ENCODE data around the gene LIF.

LIF gene

DNA sequence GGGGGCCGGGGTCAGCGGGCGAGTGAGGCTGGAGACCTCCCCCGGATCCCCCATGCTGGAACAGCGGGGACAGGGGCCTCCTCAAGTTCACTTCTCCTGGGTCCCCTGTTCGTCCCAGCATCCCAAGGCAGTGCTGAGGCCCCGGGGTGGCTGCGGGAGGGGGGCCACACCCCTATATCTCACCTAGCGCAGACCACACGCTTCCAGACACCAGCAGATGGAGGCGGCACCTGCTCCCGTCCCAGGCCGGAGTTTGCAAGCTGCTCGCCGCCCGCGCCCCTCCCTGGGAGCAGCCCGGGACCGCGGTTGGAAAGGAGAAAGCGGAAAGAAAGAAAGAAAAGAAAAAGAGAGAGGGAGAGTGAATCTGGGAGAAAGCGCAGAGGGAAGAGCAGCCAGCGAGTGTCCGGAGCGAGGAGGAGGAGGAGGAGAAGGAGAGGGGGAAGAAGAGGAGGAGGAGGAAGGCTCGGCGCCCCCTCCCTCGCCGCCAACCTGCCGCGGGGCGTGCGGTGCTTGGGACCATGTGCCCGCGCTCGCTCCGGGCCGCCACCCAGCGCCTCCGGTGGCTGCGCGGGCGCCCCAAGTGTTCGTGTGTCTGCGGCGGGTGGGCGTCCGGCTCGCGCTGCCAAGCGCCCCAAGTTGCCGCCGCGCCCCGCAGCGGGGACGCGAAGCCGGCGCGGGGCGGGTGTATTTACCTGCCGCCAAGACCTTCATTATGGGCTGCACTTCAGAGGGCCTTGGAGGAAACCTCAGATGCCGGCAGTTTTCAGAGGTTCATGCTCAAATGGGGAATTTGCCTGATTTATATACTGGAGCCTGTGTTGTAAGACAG lies at the start of gene LIF:
Gene LIF (minus strand): TSS at position 775 of the 829 bp plus-strand sequence. CDS start 64 bp downstream, at position 711.
- Histone ChIP-seq H3K9me2 (replicated peaks; ENCODE audit: low read depth, low read length) (no peaks in the 10 kb centered on the region), H3K36me3 (ENCODE audit: insufficient read depth, low read length) (no peaks in the 10 kb centered on the region), H3K9ac (ENCODE audit: low read depth, low read length, poor library complexity, severe bottlenecking) (peak within 1 kb of the TSS; percentile 64), H2AFZ (ENCODE audit: low read length) (peak within 1 kb of the TSS; percentile 95), H3K9me3 (ENCODE audit: insufficient read depth, low read depth, low read length) (no peaks in the 10 kb centered on the region), H3K4me3 (ENCODE audit: low read length, poor library complexity, severe bottlenecking) (peak within 1 kb of the TSS; percentile 76), H3K79me2 (ENCODE audit: insufficient read depth, low read length) (no peaks in the 10 kb centered on the region), H3K4me2 (ENCODE audit: low read depth, low read length, poor library complexity, severe bottlenecking) (peak within 1 kb of the TSS; percentile 96), H3K4me1 (ENCODE audit: insufficient read depth, low read length, poor library complexity, severe bottlenecking) (peaks cover 20% of the 10 kb centered on the region), H3F3A (ENCODE audit: low read depth) (no peaks in the 10 kb centered on the region), H4K20me1 (ENCODE audit: insufficient read depth, low read length, poor library complexity, severe bottlenecking) (no peaks in the 10 kb centered on the region), H3K27me3 (ENCODE audit: insufficient read depth, low read length, poor library complexity, severe bottlenecking) (no peaks in the 10 kb centered on the region)
- TF ChIP-seq EZH2phosphoT487 (IDR thresholded peaks at IDR 0.05; ENCODE audit: borderline replicate concordance) = no peak
- TF ChIP-seq, protein P1, sequence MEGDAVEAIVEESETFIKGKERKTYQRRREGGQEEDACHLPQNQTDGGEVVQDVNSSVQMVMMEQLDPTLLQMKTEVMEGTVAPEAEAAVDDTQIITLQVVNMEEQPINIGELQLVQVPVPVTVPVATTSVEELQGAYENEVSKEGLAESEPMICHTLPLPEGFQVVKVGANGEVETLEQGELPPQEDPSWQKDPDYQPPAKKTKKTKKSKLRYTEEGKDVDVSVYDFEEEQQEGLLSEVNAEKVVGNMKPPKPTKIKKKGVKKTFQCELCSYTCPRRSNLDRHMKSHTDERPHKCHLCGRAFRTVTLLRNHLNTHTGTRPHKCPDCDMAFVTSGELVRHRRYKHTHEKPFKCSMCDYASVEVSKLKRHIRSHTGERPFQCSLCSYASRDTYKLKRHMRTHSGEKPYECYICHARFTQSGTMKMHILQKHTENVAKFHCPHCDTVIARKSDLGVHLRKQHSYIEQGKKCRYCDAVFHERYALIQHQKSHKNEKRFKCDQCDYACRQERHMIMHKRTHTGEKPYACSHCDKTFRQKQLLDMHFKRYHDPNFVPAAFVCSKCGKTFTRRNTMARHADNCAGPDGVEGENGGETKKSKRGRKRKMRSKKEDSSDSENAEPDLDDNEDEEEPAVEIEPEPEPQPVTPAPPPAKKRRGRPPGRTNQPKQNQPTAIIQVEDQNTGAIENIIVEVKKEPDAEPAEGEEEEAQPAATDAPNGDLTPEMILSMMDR (conservative IDR thresholded peaks at IDR 0.05; ENCODE audit: low read length) = peak; percentile 26

DNA sequence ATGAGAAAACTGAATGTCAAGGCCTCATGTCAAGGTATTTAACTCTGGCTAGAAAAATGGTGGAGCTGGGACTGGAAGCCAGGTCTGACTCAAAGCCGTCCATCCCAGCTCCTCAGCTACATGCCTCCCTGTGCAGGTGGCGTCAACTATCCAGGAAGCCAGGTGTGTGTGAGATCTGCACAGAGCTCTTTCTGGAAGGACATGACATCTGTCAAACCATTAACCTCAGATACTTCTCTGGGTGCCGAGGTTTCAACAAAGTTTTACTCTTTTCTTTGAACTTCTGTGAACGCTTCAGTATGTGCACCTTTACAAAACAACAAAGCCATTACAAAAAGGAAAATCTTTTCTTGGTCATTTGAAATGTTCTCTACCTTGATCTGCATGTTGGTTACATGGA lies 49.8 kb upstream of the LIF start:
- H3K4me3 ChIP-seq (ENCODE audit: low read length, poor library complexity, severe bottlenecking) = no peak overlapping the region
- no peak overlapping the region for H3K4me2 ChIP-seq (ENCODE audit: low read depth, low read length, poor library complexity, severe bottlenecking)
- H3K9ac ChIP-seq (ENCODE audit: low read depth, low read length, poor library complexity, severe bottlenecking) = no peak overlapping the region
- H3K36me3 ChIP-seq (ENCODE audit: insufficient read depth, low read length) = peaks cover 97% of the 10 kb centered on the region; the same call in 1 of the 2 replicates
- peaks cover 22% of the 10 kb centered on the region for H3K79me2 ChIP-seq (ENCODE audit: insufficient read depth, low read length)
- no peaks in the 10 kb centered on the region for H3F3A ChIP-seq (ENCODE audit: low read depth)
- no peak overlapping the region for H2AFZ ChIP-seq (ENCODE audit: low read length)
- H3K27me3 ChIP-seq (ENCODE audit: insufficient read depth, low read length, poor library complexity, severe bottlenecking) = no peaks in the 10 kb centered on the region
- H3K4me1 ChIP-seq (ENCODE audit: insufficient read depth, low read length, poor library complexity, severe bottlenecking) = peaks cover 12% of the 10 kb centered on the region
- H4K20me1 ChIP-seq (ENCODE audit: insufficient read depth, low read length, poor library complexity, severe bottlenecking) = no peaks in the 10 kb centered on the region
- no peaks in the 10 kb centered on the region for H3K9me2 ChIP-seq (replicated peaks; ENCODE audit: low read depth, low read length)
- H3K9me3 ChIP-seq (ENCODE audit: insufficient read depth, low read depth, low read length) = no peaks in the 10 kb centered on the region
- TF ChIP-seq, protein P1 (conservative IDR thresholded peaks at IDR 0.05; ENCODE audit: low read length) = no peak
- TF ChIP-seq EZH2phosphoT487 (IDR thresholded peaks at IDR 0.05; ENCODE audit: borderline replicate concordance) = no peak

DNA sequence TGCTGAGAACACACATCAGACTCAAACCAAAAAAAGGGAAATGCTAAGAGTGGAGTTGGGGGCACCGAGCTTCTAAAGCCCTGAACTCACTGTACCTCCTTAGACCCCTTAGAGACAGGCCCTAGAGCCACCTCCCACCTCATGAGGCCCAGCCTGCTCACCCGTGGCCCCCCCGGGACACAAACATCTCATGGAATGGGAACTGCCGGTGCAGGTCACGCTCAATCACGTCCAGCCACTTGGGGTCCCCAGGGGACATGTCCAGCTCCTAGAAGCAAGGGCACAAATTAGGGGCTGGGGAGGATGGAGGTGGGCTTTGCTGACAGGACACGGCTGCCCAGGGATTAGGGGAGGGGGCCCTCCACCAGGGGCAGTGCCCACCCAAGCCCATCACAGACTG lies 49.0 kb upstream of the LIF start:
- Histone ChIP-seq H4K20me1 (ENCODE audit: insufficient read depth, low read length, poor library complexity, severe bottlenecking) (no peaks in the 10 kb centered on the region), H3K4me2 (ENCODE audit: low read depth, low read length, poor library complexity, severe bottlenecking) (no peak overlapping the region)
- TF ChIP-seq EZH2phosphoT487 (IDR thresholded peaks at IDR 0.05; ENCODE audit: borderline replicate concordance) = no peak
- TF ChIP-seq, protein P1 (conservative IDR thresholded peaks at IDR 0.05; ENCODE audit: low read length) = no peak

More for the DNA sequence above, 49.0 kb upstream of the LIF start:
- H2AFZ ChIP-seq (ENCODE audit: low read length) = no peak overlapping the region
- H3K9me3 ChIP-seq (ENCODE audit: insufficient read depth, low read depth, low read length) = no peaks in the 10 kb centered on the region
- H3K4me3 ChIP-seq (ENCODE audit: low read length, poor library complexity, severe bottlenecking) = no peak overlapping the region
- no peaks in the 10 kb centered on the region for H3K27me3 ChIP-seq (ENCODE audit: insufficient read depth, low read length, poor library complexity, severe bottlenecking)
- 0 out of 2 replicates have a peak, but pooled peaks cover under 1% of the 10 kb centered on the region for H3F3A ChIP-seq (ENCODE audit: low read depth)
- no peaks in the 10 kb centered on the region for H3K9me2 ChIP-seq (replicated peaks; ENCODE audit: low read depth, low read length)
- peaks cover 14% of the 10 kb centered on the region for H3K79me2 ChIP-seq (ENCODE audit: insufficient read depth, low read length)
- no peak overlapping the region for H3K9ac ChIP-seq (ENCODE audit: low read depth, low read length, poor library complexity, severe bottlenecking)
- H3K36me3 ChIP-seq (ENCODE audit: insufficient read depth, low read length) = peaks cover 93% of the 10 kb centered on the region; the same call in 1 of the 2 replicates
- peaks cover 12% of the 10 kb centered on the region for H3K4me1 ChIP-seq (ENCODE audit: insufficient read depth, low read length, poor library complexity, severe bottlenecking)
